C4-2B (cell line): ENCODE data around the gene LYPLAL1.
A peak's percentile ranks its signal among the peaks of the same experiment; 100 is the strongest.

Source experiments
- H3K27ac ChIP-seq: fragments of 450-650 bp; 2 replicates; pipeline ENCODE4 v1.5.1; 2017
- CTCF ChIP-seq: fragments of 450-650 bp; conservative IDR thresholded peaks from 2 replicates; pipeline ENCODE4 v1.5.1; 2017; ENCODE audit warnings: mild to moderate bottlenecking
- ZFX ChIP-seq: fragments of 450-650 bp; IDR thresholded peaks from 2 replicates; pipeline ENCODE4 v1.6.1; 2017

LYPLAL1 gene

GRCh38 chr1:219173758-219174459, at the start of gene LYPLAL1:
LYPLAL1 (plus strand) TSS chr1:219173878; CDS start chr1:219173891, 13 bp downstream.
- TF ChIP-seq CTCF, result peak; percentile 20; the same call in 1 of the 2 replicates
- peak; percentile 86 for TF ChIP-seq ZFX
- H3K27ac ChIP-seq, result peak within 1 kb of the TSS; percentile 94

GRCh38 chr1:219124163-219124562, 49.5 kb upstream of the LYPLAL1 start:
- TF ChIP-seq CTCF (no peak), ZFX (no peak)
- H3K27ac ChIP-seq, result no peak overlapping the region

DNA sequence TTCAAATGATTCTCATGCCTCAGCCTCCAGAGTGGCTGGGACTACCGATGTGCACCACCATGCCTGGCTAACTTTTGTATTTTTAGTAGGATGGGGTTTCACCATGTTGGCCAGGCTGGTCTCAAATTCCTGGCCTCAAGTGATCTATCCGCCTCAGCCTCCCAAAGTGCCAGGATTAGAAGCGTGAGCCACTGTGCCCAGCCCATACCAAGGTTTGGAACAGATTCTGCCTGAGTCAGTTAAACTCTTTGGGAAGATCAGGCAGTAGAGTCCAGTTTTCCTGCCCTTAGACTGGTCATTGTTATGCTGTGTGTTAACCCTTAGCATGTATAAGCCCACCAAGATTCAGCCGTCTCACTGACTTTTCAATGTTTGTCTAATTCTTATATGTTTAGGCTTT, 48.3 kb upstream of the LYPLAL1 start:
- H3K27ac ChIP-seq, result no peak overlapping the region
- TF ChIP-seq ZFX (no peak), CTCF (no peak)

DNA sequence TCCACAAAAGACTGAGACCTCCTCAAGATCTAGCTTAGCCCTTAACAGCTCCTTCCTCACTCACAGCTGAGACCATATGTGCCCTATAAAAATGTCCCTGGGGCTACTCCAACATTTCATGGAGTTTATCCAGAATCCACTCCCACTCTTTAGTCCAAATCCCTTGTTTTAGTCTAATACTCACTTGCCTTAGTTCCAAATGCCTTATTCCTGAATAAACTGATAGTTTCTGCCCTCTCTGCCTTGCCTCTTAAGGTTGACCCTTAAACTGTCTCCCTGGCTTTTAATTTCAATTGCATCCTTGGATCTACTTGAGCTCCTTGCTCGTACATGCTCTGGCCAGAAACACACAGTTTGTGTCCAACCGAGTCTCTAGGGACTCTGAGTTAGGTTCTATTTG, 47.3 kb upstream of the LYPLAL1 start:
- TF ChIP-seq ZFX, result no peak
- H3K27ac ChIP-seq, result no peak overlapping the region; the same call in 1 of the 2 replicates

- H3K27ac ChIP-seq, result no peak overlapping the region
- TF ChIP-seq CTCF, result no peak
Observed at GRCh38 chr1:219128957-219129356, 44.7 kb upstream of the LYPLAL1 start.

GRCh38 chr1:219130366-219130935, 43.2 kb upstream of the LYPLAL1 start:
- no peak overlapping the region for H3K27ac ChIP-seq
- TF ChIP-seq ZFX, result no peak
- no peak for TF ChIP-seq CTCF

DNA sequence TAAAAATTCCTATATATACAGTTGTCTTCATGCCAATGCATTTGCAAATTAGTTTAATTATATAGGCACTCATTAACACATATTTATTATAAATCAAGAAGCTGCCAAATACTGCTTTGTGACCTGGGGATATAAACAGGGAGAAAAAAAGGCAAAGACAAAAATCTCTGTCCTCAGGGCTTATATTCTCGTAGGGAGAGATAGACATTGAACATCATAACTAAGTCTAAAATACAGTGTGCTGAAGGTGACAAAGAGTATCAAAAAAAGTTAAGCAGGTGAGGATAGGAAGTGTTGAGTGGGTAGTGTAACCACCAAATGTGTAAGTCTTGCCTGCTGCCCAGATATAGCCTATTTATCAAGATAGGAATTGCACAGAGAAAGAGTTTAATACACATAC, 40.7 kb upstream of the LYPLAL1 start:
- TF ChIP-seq CTCF (no peak), ZFX (no peak)
- H3K27ac ChIP-seq, result no peak overlapping the region

DNA sequence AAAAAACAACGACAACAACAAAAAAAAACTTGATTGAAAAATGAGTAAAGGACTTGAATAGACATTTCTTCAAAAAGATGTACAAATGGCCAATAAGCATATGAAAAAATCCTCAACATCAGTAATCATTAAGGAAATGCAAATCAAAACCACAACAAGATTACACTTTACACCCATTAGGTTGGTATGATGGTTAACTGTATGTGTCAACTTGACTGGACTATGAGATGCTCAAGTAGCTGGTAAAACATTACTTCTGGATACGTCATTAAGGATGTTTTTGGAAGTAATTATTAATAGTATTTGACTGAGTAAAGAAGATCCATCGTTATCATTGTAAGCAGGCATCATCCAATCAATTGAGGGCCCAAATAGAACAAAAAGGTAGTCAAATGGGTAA, 34.9 kb upstream of the LYPLAL1 start:
- TF ChIP-seq ZFX, result no peak

More for the DNA sequence above, 34.9 kb upstream of the LYPLAL1 start:
- H3K27ac ChIP-seq, result no peak overlapping the region
